ENCODE measurements around the gene SH2D6.
"Not testable (repeated sequence)": the region's sequence is repeated elsewhere in the genome, so short reads cannot be mapped to it uniquely, and the experiment has no call there.

The SH2D6 gene

GRCh38 chr2:85410584-85411404 lies 7.7 kb upstream of the SH2D6 start:
- H3K9me3 ChIP-seq: no peaks in the 10 kb centered on the region
- H3K4me3 ChIP-seq (ENCODE audit: low read depth, low read length): no peak overlapping the region
- DNase-seq: no peak
- H3K27me3 ChIP-seq: no peaks in the 10 kb centered on the region
- no peaks in the 10 kb centered on the region for H3K36me3 ChIP-seq
- H3K4me1 ChIP-seq: no peaks in the 10 kb centered on the region
- no peak for TF ChIP-seq CTCF (IDR thresholded peaks at IDR 0.05; ENCODE audit: low read depth, low read length)

- no peak for TF ChIP-seq CTCF (IDR thresholded peaks at IDR 0.05; ENCODE audit: low read depth, low read length)
- Histone ChIP-seq H3K9me3 (no peaks in the 10 kb centered on the region), H3K4me1 (no peaks in the 10 kb centered on the region), H3K4me3 (ENCODE audit: low read depth, low read length) (no peak overlapping the region), H3K36me3 (no peaks in the 10 kb centered on the region), H3K27me3 (no peaks in the 10 kb centered on the region)
- DNase-seq: no peak
Measured at GRCh38 chr2:85411405-85411748, 7.1 kb upstream of the SH2D6 start.

GRCh38 chr2:85413592-85414420 lies 4.7 kb upstream of the SH2D6 start:
- no peak overlapping the region for H3K4me3 ChIP-seq (ENCODE audit: low read depth, low read length)
- peaks cover 3% of the 10 kb centered on the region; the same call in 1 of the 2 replicates for H3K4me1 ChIP-seq
- DNase-seq: no peak
- no peaks in the 10 kb centered on the region for H3K36me3 ChIP-seq
- H3K9me3 ChIP-seq: no peaks in the 10 kb centered on the region
- TF ChIP-seq CTCF (IDR thresholded peaks at IDR 0.05; ENCODE audit: low read depth, low read length): no peak
- no peaks in the 10 kb centered on the region for H3K27me3 ChIP-seq

- H3K36me3 ChIP-seq; DNase-seq; H3K4me3 ChIP-seq (ENCODE audit: low read depth, low read length); H3K4me1 ChIP-seq; H3K27me3 ChIP-seq; H3K9me3 ChIP-seq: not testable (repeated sequence)
Measured at GRCh38 chr2:85414421-85414759, 4.1 kb upstream of the SH2D6 start.

GRCh38 chr2:85414761-85415553 lies 3.6 kb upstream of the SH2D6 start:
- Histone ChIP-seq H3K36me3 (no peaks in the 10 kb centered on the region), H3K4me3 (ENCODE audit: low read depth, low read length) (no peak overlapping the region), H3K27me3 (no peaks in the 10 kb centered on the region), H3K4me1 (peaks cover 3% of the 10 kb centered on the region; the same call in 1 of the 2 replicates), H3K9me3 (no peaks in the 10 kb centered on the region)
- no peak for DNase-seq
- TF ChIP-seq CTCF (IDR thresholded peaks at IDR 0.05; ENCODE audit: low read depth, low read length): no peak

GRCh38 chr2:85415980-85416650 lies 2.4 kb upstream of the SH2D6 start:
- Histone ChIP-seq H3K9me3 (no peaks in the 10 kb centered on the region), H3K4me1 (peaks cover 8% of the 10 kb centered on the region), H3K27me3 (no peaks in the 10 kb centered on the region), H3K36me3 (no peaks in the 10 kb centered on the region), H3K4me3 (ENCODE audit: low read depth, low read length) (no peak overlapping the region)
- TF ChIP-seq CTCF (IDR thresholded peaks at IDR 0.05; ENCODE audit: low read depth, low read length): no peak
- DNase-seq: no peak

Data from BE2C (cell line).